ENCODE data around the gene MYBBP1A.
"Not testable (repeated sequence)": the region's sequence is repeated elsewhere in the genome, so short reads cannot be mapped to it uniquely, and the experiment has no call there.

Gene MYBBP1A, protein sequence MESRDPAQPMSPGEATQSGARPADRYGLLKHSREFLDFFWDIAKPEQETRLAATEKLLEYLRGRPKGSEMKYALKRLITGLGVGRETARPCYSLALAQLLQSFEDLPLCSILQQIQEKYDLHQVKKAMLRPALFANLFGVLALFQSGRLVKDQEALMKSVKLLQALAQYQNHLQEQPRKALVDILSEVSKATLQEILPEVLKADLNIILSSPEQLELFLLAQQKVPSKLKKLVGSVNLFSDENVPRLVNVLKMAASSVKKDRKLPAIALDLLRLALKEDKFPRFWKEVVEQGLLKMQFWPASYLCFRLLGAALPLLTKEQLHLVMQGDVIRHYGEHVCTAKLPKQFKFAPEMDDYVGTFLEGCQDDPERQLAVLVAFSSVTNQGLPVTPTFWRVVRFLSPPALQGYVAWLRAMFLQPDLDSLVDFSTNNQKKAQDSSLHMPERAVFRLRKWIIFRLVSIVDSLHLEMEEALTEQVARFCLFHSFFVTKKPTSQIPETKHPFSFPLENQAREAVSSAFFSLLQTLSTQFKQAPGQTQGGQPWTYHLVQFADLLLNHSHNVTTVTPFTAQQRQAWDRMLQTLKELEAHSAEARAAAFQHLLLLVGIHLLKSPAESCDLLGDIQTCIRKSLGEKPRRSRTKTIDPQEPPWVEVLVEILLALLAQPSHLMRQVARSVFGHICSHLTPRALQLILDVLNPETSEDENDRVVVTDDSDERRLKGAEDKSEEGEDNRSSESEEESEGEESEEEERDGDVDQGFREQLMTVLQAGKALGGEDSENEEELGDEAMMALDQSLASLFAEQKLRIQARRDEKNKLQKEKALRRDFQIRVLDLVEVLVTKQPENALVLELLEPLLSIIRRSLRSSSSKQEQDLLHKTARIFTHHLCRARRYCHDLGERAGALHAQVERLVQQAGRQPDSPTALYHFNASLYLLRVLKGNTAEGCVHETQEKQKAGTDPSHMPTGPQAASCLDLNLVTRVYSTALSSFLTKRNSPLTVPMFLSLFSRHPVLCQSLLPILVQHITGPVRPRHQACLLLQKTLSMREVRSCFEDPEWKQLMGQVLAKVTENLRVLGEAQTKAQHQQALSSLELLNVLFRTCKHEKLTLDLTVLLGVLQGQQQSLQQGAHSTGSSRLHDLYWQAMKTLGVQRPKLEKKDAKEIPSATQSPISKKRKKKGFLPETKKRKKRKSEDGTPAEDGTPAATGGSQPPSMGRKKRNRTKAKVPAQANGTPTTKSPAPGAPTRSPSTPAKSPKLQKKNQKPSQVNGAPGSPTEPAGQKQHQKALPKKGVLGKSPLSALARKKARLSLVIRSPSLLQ (N-terminal part only)

GRCh38 chr17:4554997-4555799 is at the start of gene MYBBP1A:
TSS of gene MYBBP1A (minus strand) at chr17:4555384. CDS start at chr17:4555324, 60 bp downstream.
- Histone ChIP-seq H3K79me2 (ENCODE audit: low read length) (peaks cover 45% of the 10 kb centered on the region), H3K9ac (ENCODE audit: low read length) (peak within 1 kb of the TSS; percentile 95)

GRCh38 chr17:4604736-4605135 is 49.6 kb upstream of the MYBBP1A start:
- not testable (repeated sequence) for H3K9me3 ChIP-seq (ENCODE audit: insufficient read depth, low read length); H2AFZ ChIP-seq (ENCODE audit: low read depth, low read length); H4K20me1 ChIP-seq (ENCODE audit: insufficient read depth, low read length); H3K4me1 ChIP-seq (ENCODE audit: low read length); H3K4me3 ChIP-seq (ENCODE audit: low read length); H3K79me2 ChIP-seq (ENCODE audit: low read length); H3K4me2 ChIP-seq (ENCODE audit: low read length); H3K9ac ChIP-seq (ENCODE audit: low read length); H3K36me3 ChIP-seq (replicated peaks; ENCODE audit: low read depth, low read length); H3K27ac ChIP-seq (ENCODE audit: low read length)
- peaks cover 19% of the 10 kb centered on the region for H3K27me3 ChIP-seq (ENCODE audit: low read depth, low read length)

More at GRCh38 chr17:4554997-4555799, at the start of gene MYBBP1A:
- Histone ChIP-seq H3K9me3 (ENCODE audit: insufficient read depth, low read length) (no peaks in the 10 kb centered on the region), H3K4me2 (ENCODE audit: low read length) (peak within 1 kb of the TSS; percentile 99), H2AFZ (ENCODE audit: low read depth, low read length) (peak within 1 kb of the TSS; percentile 52; the same call in 1 of the 2 replicates), H3K36me3 (replicated peaks; ENCODE audit: low read depth, low read length) (peaks cover 27% of the 10 kb centered on the region), H3K27me3 (ENCODE audit: low read depth, low read length) (no peaks in the 10 kb centered on the region), H3K4me3 (ENCODE audit: low read length) (peak within 1 kb of the TSS; percentile 99), H4K20me1 (ENCODE audit: insufficient read depth, low read length) (no peaks in the 10 kb centered on the region), H3K4me1 (ENCODE audit: low read length) (peaks cover 32% of the 10 kb centered on the region), H3K27ac (ENCODE audit: low read length) (peak within 1 kb of the TSS; percentile 82)
- TF ChIP-seq, protein P1, sequence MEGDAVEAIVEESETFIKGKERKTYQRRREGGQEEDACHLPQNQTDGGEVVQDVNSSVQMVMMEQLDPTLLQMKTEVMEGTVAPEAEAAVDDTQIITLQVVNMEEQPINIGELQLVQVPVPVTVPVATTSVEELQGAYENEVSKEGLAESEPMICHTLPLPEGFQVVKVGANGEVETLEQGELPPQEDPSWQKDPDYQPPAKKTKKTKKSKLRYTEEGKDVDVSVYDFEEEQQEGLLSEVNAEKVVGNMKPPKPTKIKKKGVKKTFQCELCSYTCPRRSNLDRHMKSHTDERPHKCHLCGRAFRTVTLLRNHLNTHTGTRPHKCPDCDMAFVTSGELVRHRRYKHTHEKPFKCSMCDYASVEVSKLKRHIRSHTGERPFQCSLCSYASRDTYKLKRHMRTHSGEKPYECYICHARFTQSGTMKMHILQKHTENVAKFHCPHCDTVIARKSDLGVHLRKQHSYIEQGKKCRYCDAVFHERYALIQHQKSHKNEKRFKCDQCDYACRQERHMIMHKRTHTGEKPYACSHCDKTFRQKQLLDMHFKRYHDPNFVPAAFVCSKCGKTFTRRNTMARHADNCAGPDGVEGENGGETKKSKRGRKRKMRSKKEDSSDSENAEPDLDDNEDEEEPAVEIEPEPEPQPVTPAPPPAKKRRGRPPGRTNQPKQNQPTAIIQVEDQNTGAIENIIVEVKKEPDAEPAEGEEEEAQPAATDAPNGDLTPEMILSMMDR (IDR thresholded peaks at IDR 0.05; ENCODE audit: low read depth, low read length) = peak; percentile 6; the same call in 1 of the 2 replicates
- no peak for TF ChIP-seq EZH2phosphoT487 (IDR thresholded peaks at IDR 0.05; ENCODE audit: low read depth)

- Histone ChIP-seq H3K4me2 (ENCODE audit: low read length) (no peak overlapping the region), H2AFZ (ENCODE audit: low read depth, low read length) (no peak overlapping the region), H3K36me3 (replicated peaks; ENCODE audit: low read depth, low read length) (no peaks in the 10 kb centered on the region), H3K27me3 (ENCODE audit: low read depth, low read length) (peaks cover 14% of the 10 kb centered on the region; the same call in 1 of the 2 replicates), H3K9me3 (ENCODE audit: insufficient read depth, low read length) (no peaks in the 10 kb centered on the region), H3K4me3 (ENCODE audit: low read length) (no peak overlapping the region), H4K20me1 (ENCODE audit: insufficient read depth, low read length) (no peaks in the 10 kb centered on the region), H3K79me2 (ENCODE audit: low read length) (no peaks in the 10 kb centered on the region), H3K27ac (ENCODE audit: low read length) (no peak overlapping the region), H3K9ac (ENCODE audit: low read length) (no peak overlapping the region), H3K4me1 (ENCODE audit: low read length) (no peaks in the 10 kb centered on the region)
- TF ChIP-seq EZH2phosphoT487 (IDR thresholded peaks at IDR 0.05; ENCODE audit: low read depth) = no peak
- TF ChIP-seq, protein P1 (IDR thresholded peaks at IDR 0.05; ENCODE audit: low read depth, low read length) = no peak
Measured at GRCh38 chr17:4604111-4604644, 49.0 kb upstream of the MYBBP1A start.
